ENCODE data around the gene EXOC1. TPM values are rescaled to one million over a fixed set of nuclear protein-coding genes. Genes with fewer than 3 reads are reported as not detected.
A peak's percentile ranks its signal among the peaks of the same experiment; 100 is the strongest.

Gene EXOC1
- total RNA-seq, 1 donor from 2014 or later, result 31.9 TPM

GRCh38 chr4:55947254-55947882, 93.9 kb downstream of the EXOC1 start:
- no peak for DNase-seq (ENCODE audit: extremely low spot score in 2 of 2)
- Histone ChIP-seq H3K4me1 (peaks cover 33% of the 10 kb centered on the region), H3K27ac (peak overlapping the region; percentile 91), H3K4me3 (peak overlapping the region in 1 of 2 donors; percentile 68), H3K27me3 (no peaks in the 10 kb centered on the region), H3K36me3 (no peaks in the 10 kb centered on the region), H3K9me3 (no peaks in the 10 kb centered on the region)
- TF ChIP-seq CTCF (IDR thresholded peaks at IDR 0.05) (no peak), POLR2AphosphoS5 (IDR thresholded peaks at IDR 0.05; ENCODE audit: insufficient read depth in 1 of 2, low read depth in 1 of 2) (no peak), POLR2A (IDR thresholded peaks at IDR 0.05) (no peak)
- intact Hi-C loops (cut with DNase I), result no loop called here

GRCh38 chr4:55947912-55948725, 94.7 kb downstream of the EXOC1 start:
- Histone ChIP-seq H3K4me3 (peak overlapping the region; percentile 60 to 68), H3K9me3 (no peaks in the 10 kb centered on the region), H3K27me3 (no peaks in the 10 kb centered on the region), H3K27ac (peak overlapping the region; percentile 91), H3K4me1 (peaks cover 33% of the 10 kb centered on the region), H3K36me3 (no peaks in the 10 kb centered on the region)
- peak in 1 of 2 donors; percentile 67 for TF ChIP-seq POLR2AphosphoS5 (IDR thresholded peaks at IDR 0.05; ENCODE audit: insufficient read depth in 1 of 2, low read depth in 1 of 2)
- TF ChIP-seq POLR2A (IDR thresholded peaks at IDR 0.05), result no peak
- TF ChIP-seq CTCF (IDR thresholded peaks at IDR 0.05), result no peak
- intact Hi-C loops (cut with DNase I), result no loop called here
- DNase-seq (ENCODE audit: extremely low spot score in 2 of 2), result no peak

- H3K9me3 ChIP-seq, result no peaks in the 10 kb centered on the region
- no peaks in the 10 kb centered on the region for H3K27me3 ChIP-seq
- peak in 1 of 2 donors; percentile 91 for DNase-seq (ENCODE audit: extremely low spot score in 2 of 2)
- peak within 1 kb of the TSS; percentile 60 to 68 for H3K4me3 ChIP-seq
- peaks cover 0 to 2% of the 10 kb centered on the region in 2 donors for H3K36me3 ChIP-seq
- TF ChIP-seq CTCF (IDR thresholded peaks at IDR 0.05), result peak; percentile 42 to 91 (median 90)
- TF ChIP-seq POLR2A (IDR thresholded peaks at IDR 0.05), result no peak
- peak; percentile 13 to 74 for TF ChIP-seq POLR2AphosphoS5 (IDR thresholded peaks at IDR 0.05; ENCODE audit: insufficient read depth in 1 of 2, low read depth in 1 of 2)
- H3K4me1 ChIP-seq, result peaks cover 33% of the 10 kb centered on the region
- H3K27ac ChIP-seq, result peak within 1 kb of the TSS; percentile 91
- intact Hi-C loops (cut with DNase I), result no loop called here
Observed at GRCh38 chr4:55948726-55949481, 95.5 kb downstream of the EXOC1 start, which contains the start of gene CEP135. Gene CEP135 (plus strand): TSS chr4:55948945. CDS start chr4:55952131, 3,186 bp downstream.

GRCh38 chr4:55949482-55949802, 96.0 kb downstream of the EXOC1 start:
- peak overlapping the region; percentile 91 for H3K27ac ChIP-seq
- no peak for DNase-seq (ENCODE audit: extremely low spot score in 2 of 2)
- no peaks in the 10 kb centered on the region for H3K27me3 ChIP-seq
- H3K4me3 ChIP-seq, result peak overlapping the region; percentile 60 to 68
- peaks cover 33% of the 10 kb centered on the region for H3K4me1 ChIP-seq
- no peaks in the 10 kb centered on the region for H3K9me3 ChIP-seq
- intact Hi-C loops (cut with DNase I), result no loop called here
- TF ChIP-seq CTCF (IDR thresholded peaks at IDR 0.05) (no peak), POLR2AphosphoS5 (IDR thresholded peaks at IDR 0.05; ENCODE audit: insufficient read depth in 1 of 2, low read depth in 1 of 2) (no peak), POLR2A (IDR thresholded peaks at IDR 0.05) (no peak)
- H3K36me3 ChIP-seq, result peaks cover 0 to 7% of the 10 kb centered on the region in 2 donors
